Measurements from ENCODE around the gene ERMN. TPM values are rescaled to one million over a fixed set of nuclear protein-coding genes. Genes with fewer than 3 reads are reported as not detected.

The ERMN gene
- total RNA-seq, 3 donors from 2014 or later, result 1.4 to 2.2 (median 1.6) TPM

- TF ChIP-seq, protein P1, sequence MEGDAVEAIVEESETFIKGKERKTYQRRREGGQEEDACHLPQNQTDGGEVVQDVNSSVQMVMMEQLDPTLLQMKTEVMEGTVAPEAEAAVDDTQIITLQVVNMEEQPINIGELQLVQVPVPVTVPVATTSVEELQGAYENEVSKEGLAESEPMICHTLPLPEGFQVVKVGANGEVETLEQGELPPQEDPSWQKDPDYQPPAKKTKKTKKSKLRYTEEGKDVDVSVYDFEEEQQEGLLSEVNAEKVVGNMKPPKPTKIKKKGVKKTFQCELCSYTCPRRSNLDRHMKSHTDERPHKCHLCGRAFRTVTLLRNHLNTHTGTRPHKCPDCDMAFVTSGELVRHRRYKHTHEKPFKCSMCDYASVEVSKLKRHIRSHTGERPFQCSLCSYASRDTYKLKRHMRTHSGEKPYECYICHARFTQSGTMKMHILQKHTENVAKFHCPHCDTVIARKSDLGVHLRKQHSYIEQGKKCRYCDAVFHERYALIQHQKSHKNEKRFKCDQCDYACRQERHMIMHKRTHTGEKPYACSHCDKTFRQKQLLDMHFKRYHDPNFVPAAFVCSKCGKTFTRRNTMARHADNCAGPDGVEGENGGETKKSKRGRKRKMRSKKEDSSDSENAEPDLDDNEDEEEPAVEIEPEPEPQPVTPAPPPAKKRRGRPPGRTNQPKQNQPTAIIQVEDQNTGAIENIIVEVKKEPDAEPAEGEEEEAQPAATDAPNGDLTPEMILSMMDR (IDR thresholded peaks at IDR 0.05), result no peak
- TF ChIP-seq POLR2AphosphoS5 (IDR thresholded peaks at IDR 0.05) (no peak), POLR2A (IDR thresholded peaks at IDR 0.05) (no peak)
- Histone ChIP-seq H3K27ac (no peak overlapping the region), H3K9me3 (no peaks in the 10 kb centered on the region), H3K4me1 (no peaks in the 10 kb centered on the region), H3K4me3 (no peak overlapping the region), H3K36me3 (no peaks in the 10 kb centered on the region), H3K27me3 (no peaks in the 10 kb centered on the region)
- intact Hi-C loops (cut with DNase I; ENCODE audit: low total_unique reads), result no loop called here
- DNase-seq (ENCODE audit: low spot score in 2 of 2), result no peak
Observed at GRCh38 chr2:157296490-157296889, 29.1 kb downstream of the ERMN start.

- no peaks in the 10 kb centered on the region for H3K36me3 ChIP-seq
- no peaks in the 10 kb centered on the region for H3K9me3 ChIP-seq
- no peak overlapping the region for H3K4me3 ChIP-seq
- TF ChIP-seq, protein P1 (IDR thresholded peaks at IDR 0.05), result no peak
- TF ChIP-seq POLR2AphosphoS5 (IDR thresholded peaks at IDR 0.05), result no peak
- TF ChIP-seq POLR2A (IDR thresholded peaks at IDR 0.05), result no peak
- intact Hi-C loops (cut with DNase I; ENCODE audit: low total_unique reads), result no loop called here
- DNase-seq (ENCODE audit: low spot score in 2 of 2), result no peak
- no peaks in the 10 kb centered on the region for H3K4me1 ChIP-seq
- H3K27ac ChIP-seq, result no peak overlapping the region
- H3K27me3 ChIP-seq, result no peaks in the 10 kb centered on the region
Observed at GRCh38 chr2:157292853-157293252, 32.8 kb downstream of the ERMN start.

DNA sequence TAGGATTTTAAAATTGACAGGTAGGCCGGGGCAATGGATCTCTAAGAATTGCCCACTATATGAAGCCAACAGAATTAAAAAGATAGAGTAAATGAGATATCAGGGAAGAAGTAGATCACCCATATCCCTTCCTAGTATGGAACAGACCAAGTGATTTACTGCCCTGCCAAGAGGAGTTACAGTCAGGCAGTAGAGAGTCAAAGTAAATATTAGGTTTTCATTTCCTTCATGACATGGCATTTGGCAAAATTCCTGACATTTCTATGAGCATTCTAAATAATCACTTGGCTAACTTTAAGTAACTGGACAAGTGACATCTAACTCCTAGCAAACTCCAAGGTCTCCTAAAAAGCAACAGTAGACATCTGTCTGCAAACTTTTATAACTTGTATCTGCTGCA is 34.6 kb downstream of the ERMN start:
- no peak for TF ChIP-seq POLR2A (IDR thresholded peaks at IDR 0.05)
- no peaks in the 10 kb centered on the region for H3K27me3 ChIP-seq
- no peaks in the 10 kb centered on the region for H3K36me3 ChIP-seq
- intact Hi-C loops (cut with DNase I; ENCODE audit: low total_unique reads), result no loop called here
- DNase-seq (ENCODE audit: low spot score in 2 of 2), result no peak
- no peak overlapping the region for H3K4me3 ChIP-seq
- H3K4me1 ChIP-seq, result no peaks in the 10 kb centered on the region
- no peaks in the 10 kb centered on the region for H3K9me3 ChIP-seq
- no peak overlapping the region for H3K27ac ChIP-seq

- H3K4me1 ChIP-seq, result no peaks in the 10 kb centered on the region
- intact Hi-C loops (cut with DNase I; ENCODE audit: low total_unique reads), result no loop called here
- no peaks in the 10 kb centered on the region for H3K27me3 ChIP-seq
- H3K4me3 ChIP-seq, result no peak overlapping the region
- no peaks in the 10 kb centered on the region for H3K9me3 ChIP-seq
- no peak overlapping the region for H3K27ac ChIP-seq
- no peak for DNase-seq (ENCODE audit: low spot score in 2 of 2)
- H3K36me3 ChIP-seq, result no peaks in the 10 kb centered on the region
- TF ChIP-seq POLR2A (IDR thresholded peaks at IDR 0.05) (no peak), POLR2AphosphoS5 (IDR thresholded peaks at IDR 0.05) (no peak)
- TF ChIP-seq, protein P1 (IDR thresholded peaks at IDR 0.05), result no peak
Observed at GRCh38 chr2:157290525-157290924, 35.1 kb downstream of the ERMN start.

DNA sequence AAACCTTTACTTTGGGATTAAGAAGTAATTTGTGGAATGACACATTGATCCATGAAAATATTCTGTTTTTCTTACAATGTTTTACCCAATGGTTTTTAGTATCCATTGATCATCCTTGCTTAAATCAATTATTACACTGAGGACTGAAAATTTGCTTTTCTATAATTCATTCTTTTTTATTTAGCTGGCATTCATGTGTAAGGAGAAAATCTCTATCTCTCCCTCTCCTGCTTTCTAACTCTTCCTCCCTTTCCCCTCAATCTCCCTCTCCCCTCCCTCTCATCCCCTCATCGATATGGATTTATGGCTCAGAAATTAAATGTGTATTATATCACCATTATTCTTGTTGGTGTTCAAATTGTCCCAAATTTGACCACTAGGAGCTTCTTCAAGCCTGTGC is 38.5 kb downstream of the ERMN start:
- no peak for TF ChIP-seq POLR2AphosphoS5 (IDR thresholded peaks at IDR 0.05)
- TF ChIP-seq, protein P1 (IDR thresholded peaks at IDR 0.05), result no peak
- no peak for TF ChIP-seq POLR2A (IDR thresholded peaks at IDR 0.05)
- no peak for DNase-seq (ENCODE audit: low spot score in 2 of 2)
- H3K9me3 ChIP-seq, result no peaks in the 10 kb centered on the region
- H3K27ac ChIP-seq, result no peak overlapping the region
- H3K27me3 ChIP-seq, result no peaks in the 10 kb centered on the region
- H3K36me3 ChIP-seq, result no peaks in the 10 kb centered on the region
- intact Hi-C loops (cut with DNase I; ENCODE audit: low total_unique reads), result no loop called here
- no peaks in the 10 kb centered on the region for H3K4me1 ChIP-seq
- no peak overlapping the region for H3K4me3 ChIP-seq

- no peaks in the 10 kb centered on the region for H3K27me3 ChIP-seq
- H3K4me1 ChIP-seq, result no peaks in the 10 kb centered on the region
- no peak for DNase-seq (ENCODE audit: low spot score in 2 of 2)
- no peak overlapping the region for H3K27ac ChIP-seq
- H3K36me3 ChIP-seq, result no peaks in the 10 kb centered on the region
- TF ChIP-seq, protein P1 (IDR thresholded peaks at IDR 0.05), result no peak
- TF ChIP-seq POLR2A (IDR thresholded peaks at IDR 0.05) (no peak), POLR2AphosphoS5 (IDR thresholded peaks at IDR 0.05) (no peak)
- H3K9me3 ChIP-seq, result no peaks in the 10 kb centered on the region
- H3K4me3 ChIP-seq, result no peak overlapping the region
- intact Hi-C loops (cut with DNase I; ENCODE audit: low total_unique reads), result no loop called here
Observed at GRCh38 chr2:157283468-157283867, 42.2 kb downstream of the ERMN start.

All from breast epithelium (tissue), 4 donors.